NB4 (cell line): Measurements from ENCODE around the gene FER.

Experiments
- DNase-seq: peaks from one replicate; pipeline ENCODE4 v3.0.0; 2010; ENCODE audit warnings: low read depth
- H3K4me3 ChIP-seq: one replicate; pipeline ENCODE4 v1.5.1; 2011; ENCODE audit warnings: mild to moderate bottlenecking, low read depth, low read length, moderate library complexity
- CTCF ChIP-seq: IDR thresholded peaks from one replicate; pipeline ENCODE4 v1.5.1; 2012; ENCODE audit warnings: low read depth, low read length
- MAX ChIP-seq: IDR thresholded peaks from 2 replicates; pipeline ENCODE4 v1.6.1; 2011; ENCODE audit warnings: low read depth, low read length
- MYC ChIP-seq: IDR thresholded peaks from 2 replicates; pipeline ENCODE4 v1.6.1; 2011; ENCODE audit warnings: low read depth, low read length
- POLR2A ChIP-seq: IDR thresholded peaks from 2 replicates; pipeline ENCODE4 v1.6.1; 2011; ENCODE audit warnings: mild to moderate bottlenecking; ENCODE audit not compliant: insufficient read length; ENCODE audit errors: extremely low read depth

Gene FER

GRCh38 chr5:109223531-109223930, 475.8 kb downstream of the FER start:
- TF ChIP-seq CTCF (no peak), MYC (no peak), MAX (no peak), POLR2A (no peak)
- DNase-seq: no peak
- no peak overlapping the region for H3K4me3 ChIP-seq

GRCh38 chr5:109224276-109224882, 476.7 kb downstream of the FER start:
- DNase-seq: no peak
- H3K4me3 ChIP-seq: no peak overlapping the region
- TF ChIP-seq POLR2A (no peak), MYC (no peak), MAX (no peak), CTCF (no peak)

GRCh38 chr5:109225716-109226625, 478.3 kb downstream of the FER start:
- no peak for DNase-seq
- H3K4me3 ChIP-seq: no peak overlapping the region
- TF ChIP-seq MAX: no peak
- no peak for TF ChIP-seq POLR2A
- no peak for TF ChIP-seq CTCF
- no peak for TF ChIP-seq MYC

GRCh38 chr5:109230369-109230768, 482.7 kb downstream of the FER start:
- no peak overlapping the region for H3K4me3 ChIP-seq
- TF ChIP-seq CTCF (no peak), POLR2A (no peak), MYC (no peak), MAX (no peak)
- peak; percentile 4 for DNase-seq

DNA sequence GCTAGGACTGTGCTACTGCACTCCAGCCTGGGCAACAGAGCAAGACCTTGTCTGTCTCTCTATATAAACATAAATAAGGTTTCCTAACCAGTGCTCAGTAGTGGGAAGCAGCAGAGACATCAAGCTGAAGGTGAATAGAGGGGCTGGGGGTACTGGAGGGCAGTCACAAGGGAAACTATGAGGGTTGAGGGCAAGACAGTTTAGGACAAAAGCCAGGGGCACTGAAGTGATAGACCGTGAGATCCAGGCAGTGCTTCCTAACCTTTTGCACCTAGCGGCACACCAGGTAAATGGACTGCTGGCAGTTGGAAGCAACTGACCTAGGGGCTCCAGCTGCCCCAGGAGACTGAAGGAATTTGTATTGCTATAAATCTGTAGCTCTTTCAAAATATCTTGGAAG, 483.6 kb downstream of the FER start:
- H3K4me3 ChIP-seq: no peak overlapping the region
- no peak for DNase-seq
- TF ChIP-seq MAX: no peak
- no peak for TF ChIP-seq CTCF
- TF ChIP-seq POLR2A: no peak
- no peak for TF ChIP-seq MYC
